HG03095 (cell line): ENCODE results near the gene AP1B1.

Source experiments
- ATAC-seq: cut with Tn5 transposase; IDR thresholded peaks from one replicate; pipeline ENCODE4 v1.9.1; 2021; ENCODE audit warnings: moderate library complexity; ENCODE audit not compliant: unreplicated experiment

AP1B1 gene

GRCh38 chr22:29314537-29315285 lies 73.7 kb downstream of the AP1B1 start:
- no peak for ATAC-seq

- ATAC-seq = no peak
Observed at GRCh38 chr22:29313576-29314466, 74.5 kb downstream of the AP1B1 start.

GRCh38 chr22:29313126-29313575 lies 75.2 kb downstream of the AP1B1 start:
- no peak for ATAC-seq

- no peak for ATAC-seq
Observed at GRCh38 chr22:29312218-29313125, 75.9 kb downstream of the AP1B1 start.

GRCh38 chr22:29311464-29312217 lies 76.7 kb downstream of the AP1B1 start:
- ATAC-seq = no peak

GRCh38 chr22:29310863-29311339 lies 77.5 kb downstream of the AP1B1 start:
- ATAC-seq = no peak

GRCh38 chr22:29310065-29310862 lies 78.1 kb downstream of the AP1B1 start:
- no peak for ATAC-seq

GRCh38 chr22:29309332-29310064 lies 78.9 kb downstream of the AP1B1 start:
- ATAC-seq = no peak

GRCh38 chr22:29308791-29309262 lies 79.5 kb downstream of the AP1B1 start:
- ATAC-seq = no peak

- ATAC-seq = no peak
Observed at GRCh38 chr22:29308148-29308790, 80.1 kb downstream of the AP1B1 start.

GRCh38 chr22:29307596-29308147 lies 80.7 kb downstream of the AP1B1 start:
- ATAC-seq = no peak

GRCh38 chr22:29306835-29307595 lies 81.4 kb downstream of the AP1B1 start:
- no peak for ATAC-seq

GRCh38 chr22:29306175-29306834 lies 82.1 kb downstream of the AP1B1 start, which contains the start of gene GAS2L1:
GAS2L1 (plus strand) TSS chr22:29306650; CDS start chr22:29308106, 1,456 bp downstream.
- ATAC-seq = no peak

GRCh38 chr22:29305836-29306174 lies 82.6 kb downstream of the AP1B1 start:
- ATAC-seq = no peak

GRCh38 chr22:29302681-29303465 lies 85.5 kb downstream of the AP1B1 start:
- ATAC-seq = no peak

GRCh38 chr22:29302402-29302680 lies 86.0 kb downstream of the AP1B1 start:
- ATAC-seq = no peak
